ENCODE measurements around the gene STK31.
A peak's percentile ranks its signal among the peaks of the same experiment; 100 is the strongest.
"Not testable (repeated sequence)": the region's sequence is repeated elsewhere in the genome, so short reads cannot be mapped to it uniquely, and the experiment has no call there.

STK31 gene

GRCh38 chr7:23804707-23805106 lies 94.7 kb downstream of the STK31 start:
- no peak for DNase-seq

- no peak for DNase-seq
Measured at GRCh38 chr7:23808421-23808820, 98.4 kb downstream of the STK31 start.

GRCh38 chr7:23810099-23810498 lies 100.1 kb downstream of the STK31 start:
- no peak for DNase-seq

- no peak for DNase-seq
Measured at GRCh38 chr7:23811540-23811939, 101.5 kb downstream of the STK31 start.

GRCh38 chr7:23828125-23828524 lies 118.1 kb downstream of the STK31 start:
- not testable (repeated sequence) for DNase-seq

GRCh38 chr7:23832733-23833132 lies 122.7 kb downstream of the STK31 start:
- not testable (repeated sequence) for DNase-seq

- DNase-seq: no peak
Measured at GRCh38 chr7:23833405-23833804, 123.4 kb downstream of the STK31 start.

GRCh38 chr7:23844837-23845236 lies 134.8 kb downstream of the STK31 start:
- DNase-seq: not testable (repeated sequence)

GRCh38 chr7:23852135-23852534 lies 142.1 kb downstream of the STK31 start:
- DNase-seq: no peak

GRCh38 chr7:23852988-23853387 lies 143.0 kb downstream of the STK31 start:
- DNase-seq: no peak

- DNase-seq: peak; percentile 25
Measured at GRCh38 chr7:23863209-23863787, 153.3 kb downstream of the STK31 start.

GRCh38 chr7:23864973-23865372 lies 155.0 kb downstream of the STK31 start:
- no peak for DNase-seq

GRCh38 chr7:23873306-23873705 lies 163.3 kb downstream of the STK31 start:
- DNase-seq: no peak

- DNase-seq: not testable (repeated sequence)
Measured at GRCh38 chr7:23876526-23876925, 166.5 kb downstream of the STK31 start.
